ENCODE measurements around the gene SPATS2L.

The SPATS2L gene

GRCh38 chr2:200350850-200351285, 44.4 kb downstream of the SPATS2L start:
- TF ChIP-seq, protein P1, sequence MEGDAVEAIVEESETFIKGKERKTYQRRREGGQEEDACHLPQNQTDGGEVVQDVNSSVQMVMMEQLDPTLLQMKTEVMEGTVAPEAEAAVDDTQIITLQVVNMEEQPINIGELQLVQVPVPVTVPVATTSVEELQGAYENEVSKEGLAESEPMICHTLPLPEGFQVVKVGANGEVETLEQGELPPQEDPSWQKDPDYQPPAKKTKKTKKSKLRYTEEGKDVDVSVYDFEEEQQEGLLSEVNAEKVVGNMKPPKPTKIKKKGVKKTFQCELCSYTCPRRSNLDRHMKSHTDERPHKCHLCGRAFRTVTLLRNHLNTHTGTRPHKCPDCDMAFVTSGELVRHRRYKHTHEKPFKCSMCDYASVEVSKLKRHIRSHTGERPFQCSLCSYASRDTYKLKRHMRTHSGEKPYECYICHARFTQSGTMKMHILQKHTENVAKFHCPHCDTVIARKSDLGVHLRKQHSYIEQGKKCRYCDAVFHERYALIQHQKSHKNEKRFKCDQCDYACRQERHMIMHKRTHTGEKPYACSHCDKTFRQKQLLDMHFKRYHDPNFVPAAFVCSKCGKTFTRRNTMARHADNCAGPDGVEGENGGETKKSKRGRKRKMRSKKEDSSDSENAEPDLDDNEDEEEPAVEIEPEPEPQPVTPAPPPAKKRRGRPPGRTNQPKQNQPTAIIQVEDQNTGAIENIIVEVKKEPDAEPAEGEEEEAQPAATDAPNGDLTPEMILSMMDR (IDR thresholded peaks at IDR 0.05; ENCODE audit: control insufficient read depth, insufficient read depth, low read depth, low read length, missing control alignments), result no peak
- DNase-seq (ENCODE audit: low read depth), result peak; percentile 38
- no peak overlapping the region for H3K4me3 ChIP-seq (ENCODE audit: control insufficient read depth, low read depth, low read length)

GRCh38 chr2:200351815-200352214, 45.3 kb downstream of the SPATS2L start:
- DNase-seq (ENCODE audit: low read depth), result no peak
- no peak overlapping the region for H3K4me3 ChIP-seq (ENCODE audit: control insufficient read depth, low read depth, low read length)
- TF ChIP-seq, protein P1 (IDR thresholded peaks at IDR 0.05; ENCODE audit: control insufficient read depth, insufficient read depth, low read depth, low read length, missing control alignments), result no peak

- H3K4me3 ChIP-seq (ENCODE audit: control insufficient read depth, low read depth, low read length), result no peak overlapping the region
- no peak for DNase-seq (ENCODE audit: low read depth)
- TF ChIP-seq, protein P1 (IDR thresholded peaks at IDR 0.05; ENCODE audit: control insufficient read depth, insufficient read depth, low read depth, low read length, missing control alignments), result no peak
Measured at GRCh38 chr2:200352636-200353035, 46.1 kb downstream of the SPATS2L start.

- TF ChIP-seq, protein P1 (IDR thresholded peaks at IDR 0.05; ENCODE audit: control insufficient read depth, insufficient read depth, low read depth, low read length, missing control alignments), result no peak
- H3K4me3 ChIP-seq (ENCODE audit: control insufficient read depth, low read depth, low read length), result no peak overlapping the region
- no peak for DNase-seq (ENCODE audit: low read depth)
Measured at GRCh38 chr2:200353120-200353519, 46.6 kb downstream of the SPATS2L start.

GRCh38 chr2:200353874-200354273, 47.4 kb downstream of the SPATS2L start:
- TF ChIP-seq, protein P1 (IDR thresholded peaks at IDR 0.05; ENCODE audit: control insufficient read depth, insufficient read depth, low read depth, low read length, missing control alignments), result no peak
- DNase-seq (ENCODE audit: low read depth), result no peak
- H3K4me3 ChIP-seq (ENCODE audit: control insufficient read depth, low read depth, low read length), result no peak overlapping the region

DNA sequence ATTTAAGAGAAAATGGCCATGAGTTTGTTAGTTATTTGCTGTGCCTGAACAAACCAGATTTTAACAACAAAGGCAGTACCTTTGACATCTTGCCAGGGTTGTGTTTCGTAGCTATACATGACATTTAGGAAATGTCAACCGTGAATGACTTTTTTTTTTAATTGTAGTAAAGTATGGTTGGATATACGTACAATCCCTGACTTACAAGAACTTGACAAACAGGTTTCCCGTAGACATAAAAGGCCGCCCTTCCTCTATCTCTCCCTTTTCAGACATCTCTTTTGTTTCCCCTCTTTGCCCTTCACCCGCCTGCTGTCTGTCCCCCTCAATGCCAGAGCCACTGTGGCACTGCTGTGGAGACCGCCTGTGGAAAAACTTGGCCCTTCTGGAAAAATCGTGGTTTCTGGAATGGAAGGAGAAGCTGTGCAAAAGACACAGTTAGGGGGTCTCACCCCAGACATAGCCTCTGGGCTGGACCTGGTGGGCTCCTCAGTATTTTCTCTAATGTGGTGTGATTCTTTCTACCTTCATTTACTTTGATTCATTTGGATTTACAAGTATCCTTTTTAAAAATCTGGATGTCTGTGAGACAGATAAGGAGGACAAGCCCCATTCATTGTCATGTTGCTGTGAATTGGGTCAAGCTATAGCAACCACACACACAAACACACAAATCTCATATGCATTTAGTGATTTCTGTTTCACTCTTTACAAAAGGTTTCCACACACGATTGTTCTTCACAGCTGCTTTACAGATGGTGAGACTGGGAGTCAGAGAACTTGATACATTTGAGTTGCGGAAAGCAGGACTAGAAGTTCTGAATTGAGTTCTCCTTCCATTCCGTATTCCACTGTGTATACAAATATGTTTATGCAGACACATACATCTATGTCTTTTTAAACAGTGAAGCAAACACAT, 48.6 kb downstream of the SPATS2L start:
- no peak overlapping the region for H3K4me3 ChIP-seq (ENCODE audit: control insufficient read depth, low read depth, low read length)
- TF ChIP-seq, protein P1 (IDR thresholded peaks at IDR 0.05; ENCODE audit: control insufficient read depth, insufficient read depth, low read depth, low read length, missing control alignments), result no peak
- no peak for DNase-seq (ENCODE audit: low read depth)
